Neural progenitor cell (in vitro differentiated cells): Measurements from ENCODE around the gene CXCR3. TPM values are rescaled to one million over a fixed set of nuclear protein-coding genes. Genes with fewer than 3 reads are reported as not detected.

Source experiments
- DNase-seq: peaks from one replicate; pipeline ENCODE4 v3.0.0-alpha.2; 2016; ENCODE audit warnings: low spot score
- H2AFZ ChIP-seq: fragments of 200-600 bp; sonication (generic); replicated peaks from 2 replicates; pipeline ENCODE4 v1.6.1; 2016; ENCODE audit warnings: antibody characterized with exemption
- H3F3A ChIP-seq: fragments of 200-600 bp; sonication (generic); 2 replicates; pipeline ENCODE4 v1.6.1; 2016; ENCODE audit warnings: antibody characterized with exemption, low read depth
- H3K27ac ChIP-seq: fragments of 200-600 bp; sonication (generic); 2 replicates; pipeline ENCODE4 v1.5.1; 2016; ENCODE audit warnings: mild to moderate bottlenecking
- H3K27me3 ChIP-seq: fragments of 200-600 bp; sonication (generic); 2 replicates; pipeline ENCODE4 v1.6.1; 2016; ENCODE audit warnings: mild to moderate bottlenecking, moderate library complexity
- H3K36me3 ChIP-seq: fragments of 200-600 bp; sonication (generic); 2 replicates; pipeline ENCODE4 v1.5.1; 2016
- H3K4me1 ChIP-seq: fragments of 200-600 bp; sonication (generic); 2 replicates; pipeline ENCODE4 v1.6.1; 2016; ENCODE audit warnings: mixed run types
- H3K4me2 ChIP-seq: fragments of 200-600 bp; sonication (generic); 2 replicates; pipeline ENCODE4 v1.6.1; 2016
- H3K4me3 ChIP-seq: fragments of 200-600 bp; sonication (generic); 2 replicates; pipeline ENCODE4 v1.5.1; 2016
- H3K79me2 ChIP-seq: fragments of 200-600 bp; sonication (generic); 2 replicates; pipeline ENCODE4 v1.6.1; 2016; ENCODE audit warnings: low read depth
- H3K9ac ChIP-seq: fragments of 200-600 bp; sonication (generic); 2 replicates; pipeline ENCODE4 v1.6.1; 2016
- H3K9me3 ChIP-seq: fragments of 200-600 bp; sonication (generic); 2 replicates; pipeline ENCODE4 v1.5.1; 2016; ENCODE audit warnings: low read depth
- H4K20me1 ChIP-seq: fragments of 200-600 bp; sonication (generic); 2 replicates; pipeline ENCODE4 v1.6.1; 2016; ENCODE audit warnings: low read depth
- H3K27ac Mint-ChIP-seq: 3 replicates; pipeline ENCODE4 v1.8.0; 2021; ENCODE audit warnings: mixed read lengths
- H3K27me3 Mint-ChIP-seq: 2 replicates; pipeline ENCODE4 v1.8.0; 2022; ENCODE audit warnings: low read depth, mild to moderate bottlenecking, inconsistent platforms, moderate library complexity, mixed read lengths; ENCODE audit not compliant: insufficient read depth
- H3K36me3 Mint-ChIP-seq: 3 replicates; pipeline ENCODE4 v1.8.0; 2021; ENCODE audit warnings: mixed read lengths
- H3K4me1 Mint-ChIP-seq: 3 replicates; pipeline ENCODE4 v1.8.0; 2021; ENCODE audit warnings: mixed read lengths
- H3K4me3 Mint-ChIP-seq: 3 replicates; pipeline ENCODE4 v1.8.0; 2021; ENCODE audit warnings: mild to moderate bottlenecking, moderate library complexity, mixed read lengths
- H3K9me3 Mint-ChIP-seq: 3 replicates; pipeline ENCODE4 v1.8.0; 2020; ENCODE audit warnings: mixed read lengths
- CTCF ChIP-seq: fragments of 200-600 bp; sonication (generic); IDR thresholded peaks from 2 replicates; pipeline ENCODE4 v1.5.1; 2017; ENCODE audit warnings: antibody characterized with exemption, mild to moderate bottlenecking
- EZH2 ChIP-seq: fragments of 200-600 bp; sonication (generic); IDR thresholded peaks from 2 replicates; pipeline ENCODE4 v1.6.1; 2017; ENCODE audit warnings: antibody characterized with exemption, mild to moderate bottlenecking, moderate library complexity
- EZH2phosphoT487 ChIP-seq: fragments of 200-600 bp; sonication (generic); IDR thresholded peaks from 2 replicates; pipeline ENCODE4 v1.6.1; 2017; ENCODE audit warnings: antibody characterized with exemption
- total RNA-seq: library from RNA; depleted of rRNA; stranded (reverse); fragments of >200 nt; gene quantifications from 2 replicates; pipeline ENCODE4 v1.2.3, GENCODE V29; 2015; ENCODE audit warnings: low replicate concordance

CXCR3 gene
- total RNA-seq, 1 donor from 2014 or later, result not detected

- no peaks in the 10 kb centered on the region for H3K4me1 ChIP-seq
- no peaks in the 10 kb centered on the region for H3K79me2 ChIP-seq
- no peaks in the 10 kb centered on the region for H3K36me3 ChIP-seq
- Mint-ChIP-seq H3K4me1 (no peaks in the 10 kb centered on the region), H3K9me3 (peaks cover 14% of the 10 kb centered on the region), H3K27me3 (no peaks in the 10 kb centered on the region), H3K4me3 (no peak overlapping the region), H3K27ac (no peak overlapping the region), H3K36me3 (peaks cover 32% of the 10 kb centered on the region)
- TF ChIP-seq CTCF, result no peak
- no peak for TF ChIP-seq EZH2
- no peak for TF ChIP-seq EZH2phosphoT487
- DNase-seq, result no peak
- peaks cover 4% of the 10 kb centered on the region for H3K9me3 ChIP-seq
- H3K27ac ChIP-seq, result no peak overlapping the region
- H3F3A ChIP-seq, result no peaks in the 10 kb centered on the region
- no peaks in the 10 kb centered on the region for H4K20me1 ChIP-seq
- H3K9ac ChIP-seq, result no peak overlapping the region
- no peaks in the 10 kb centered on the region for H3K27me3 ChIP-seq
- no peak overlapping the region for H3K4me3 ChIP-seq
- no peak overlapping the region for H3K4me2 ChIP-seq
- H2AFZ ChIP-seq, result no peak overlapping the region
Observed at GRCh38 chrX:71604796-71605568, 13.3 kb downstream of the CXCR3 start.

- Histone ChIP-seq H3K36me3 (no peaks in the 10 kb centered on the region), H3K4me1 (no peaks in the 10 kb centered on the region), H4K20me1 (no peaks in the 10 kb centered on the region), H3K4me3 (no peak overlapping the region), H3K27ac (no peak overlapping the region), H3K9ac (no peak overlapping the region), H3K9me3 (peaks cover 4% of the 10 kb centered on the region), H2AFZ (no peak overlapping the region), H3K4me2 (no peak overlapping the region), H3F3A (no peaks in the 10 kb centered on the region), H3K27me3 (no peaks in the 10 kb centered on the region), H3K79me2 (no peaks in the 10 kb centered on the region)
- H3K27me3 Mint-ChIP-seq, result no peaks in the 10 kb centered on the region
- TF ChIP-seq CTCF, result no peak
- H3K27ac Mint-ChIP-seq, result no peak overlapping the region
- peaks cover 14% of the 10 kb centered on the region for H3K9me3 Mint-ChIP-seq
- DNase-seq, result no peak
- H3K4me1 Mint-ChIP-seq, result no peaks in the 10 kb centered on the region
- H3K4me3 Mint-ChIP-seq, result no peak overlapping the region
- peaks cover 32% of the 10 kb centered on the region for H3K36me3 Mint-ChIP-seq
Observed at GRCh38 chrX:71604141-71604540, 14.2 kb downstream of the CXCR3 start.

GRCh38 chrX:71603618-71604017, 14.7 kb downstream of the CXCR3 start:
- H3K27me3 ChIP-seq, result no peaks in the 10 kb centered on the region
- H3F3A ChIP-seq, result no peaks in the 10 kb centered on the region
- H3K4me2 ChIP-seq, result no peak overlapping the region
- peaks cover 4% of the 10 kb centered on the region for H3K9me3 ChIP-seq
- no peaks in the 10 kb centered on the region for H3K4me1 Mint-ChIP-seq
- peak overlapping the region; percentile 22 for H3K4me3 Mint-ChIP-seq
- H2AFZ ChIP-seq, result no peak overlapping the region
- H3K27ac ChIP-seq, result no peak overlapping the region
- no peaks in the 10 kb centered on the region for H3K79me2 ChIP-seq
- no peak overlapping the region for H3K4me3 ChIP-seq
- no peaks in the 10 kb centered on the region for H3K27me3 Mint-ChIP-seq
- no peaks in the 10 kb centered on the region for H3K36me3 ChIP-seq
- no peaks in the 10 kb centered on the region for H3K4me1 ChIP-seq
- no peaks in the 10 kb centered on the region for H4K20me1 ChIP-seq
- H3K9me3 Mint-ChIP-seq, result peaks cover 14% of the 10 kb centered on the region
- no peak for DNase-seq
- no peak overlapping the region for H3K27ac Mint-ChIP-seq
- H3K36me3 Mint-ChIP-seq, result peaks cover 32% of the 10 kb centered on the region
- H3K9ac ChIP-seq, result no peak overlapping the region
- TF ChIP-seq EZH2phosphoT487 (no peak), CTCF (no peak), EZH2 (no peak)
